HG02852 (cell line): ENCODE measurements around the gene RPL37.

Source experiments
- ATAC-seq: cut with Tn5 transposase; IDR thresholded peaks from one replicate; pipeline ENCODE4 v1.9.1; 2021; ENCODE audit warnings: mild to moderate bottlenecking, moderate library complexity; ENCODE audit not compliant: unreplicated experiment

RPL37 gene

GRCh38 chr5:40834391-40834848 lies 602 bp downstream of the RPL37 start:
- ATAC-seq, result no peak

DNA sequence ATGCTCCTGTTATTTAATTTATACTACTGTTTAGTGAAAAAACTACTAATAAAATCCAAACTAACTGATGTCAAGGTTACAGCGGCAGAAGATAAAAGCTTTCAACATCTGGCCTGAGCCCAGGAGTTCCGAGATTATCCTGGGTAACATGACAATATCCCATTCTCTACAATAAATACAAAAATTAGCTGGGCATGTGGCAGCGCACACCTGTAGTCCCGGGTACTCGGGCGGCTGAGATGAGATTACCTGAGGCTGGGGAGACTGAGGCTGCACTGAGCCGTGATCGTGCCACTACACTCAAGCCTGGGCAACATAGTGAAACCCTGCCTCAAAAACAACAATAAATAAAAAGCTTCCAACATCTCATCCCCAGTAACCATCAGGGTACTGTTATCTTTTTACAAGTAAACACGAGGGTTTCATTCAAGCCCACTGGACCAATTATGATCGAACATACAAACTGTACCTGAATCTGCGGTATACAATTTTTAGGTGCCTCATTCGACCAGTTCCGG lies 1.3 kb downstream of the RPL37 start:
- no peak for ATAC-seq

DNA sequence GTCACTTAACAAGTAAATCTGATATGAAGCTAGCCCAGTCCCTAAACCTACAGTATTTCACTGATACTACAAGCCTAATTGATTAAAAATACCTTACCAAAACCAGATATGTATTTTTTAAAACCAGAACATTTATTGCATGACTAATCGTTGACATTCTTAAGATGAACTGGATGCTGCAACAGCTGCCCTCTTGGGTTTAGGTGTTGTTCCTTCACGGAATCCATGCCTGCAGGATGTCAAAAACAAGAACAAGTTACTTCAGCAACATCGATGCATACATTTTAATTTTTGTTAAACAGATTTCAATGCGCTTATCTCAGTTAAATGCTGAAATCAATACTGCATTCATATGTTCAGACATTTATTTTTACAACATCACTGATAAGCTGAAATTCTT lies 2.7 kb downstream of the RPL37 start:
- ATAC-seq, result no peak

GRCh38 chr5:40831346-40832210 lies 3.4 kb downstream of the RPL37 start:
- ATAC-seq, result no peak

DNA sequence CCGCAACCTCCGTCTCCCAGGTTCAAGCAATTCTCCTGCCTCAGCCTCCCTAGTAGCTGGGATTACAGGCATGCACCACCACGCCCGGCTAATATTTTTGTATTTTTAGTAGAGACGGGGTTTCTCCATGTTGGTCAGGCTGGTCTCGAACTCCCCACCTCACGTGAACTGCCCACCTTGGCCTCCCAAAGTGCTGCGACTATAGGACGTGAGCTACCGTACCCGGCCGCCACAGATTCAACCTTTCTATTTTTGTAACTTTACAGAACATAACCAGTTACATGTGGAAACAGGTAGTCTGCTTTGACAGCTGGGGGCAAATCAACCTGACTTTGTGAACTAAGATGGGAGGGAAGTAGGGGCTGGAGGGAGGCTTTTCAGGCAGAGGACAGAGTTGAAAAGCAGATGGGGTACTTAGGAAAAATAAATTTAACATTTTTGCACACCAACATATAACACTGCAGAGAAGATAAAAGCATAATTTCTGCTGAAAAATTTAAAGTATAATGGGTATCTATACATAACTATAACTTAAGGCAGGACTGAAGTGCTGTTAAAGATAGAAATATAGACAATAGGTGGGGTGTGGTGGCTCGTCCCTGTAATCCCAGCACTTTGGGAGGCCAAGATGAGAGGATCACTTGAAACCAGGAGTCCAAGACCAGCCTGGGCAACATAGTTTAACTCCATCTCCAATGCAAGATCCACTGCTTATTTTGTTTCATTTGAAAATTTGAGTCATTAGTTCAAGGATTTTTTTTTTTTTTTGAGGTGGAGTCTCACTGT lies 5.1 kb downstream of the RPL37 start:
- ATAC-seq, result no peak

- no peak for ATAC-seq
Measured at GRCh38 chr5:40828690-40829661, 6.0 kb downstream of the RPL37 start.

DNA sequence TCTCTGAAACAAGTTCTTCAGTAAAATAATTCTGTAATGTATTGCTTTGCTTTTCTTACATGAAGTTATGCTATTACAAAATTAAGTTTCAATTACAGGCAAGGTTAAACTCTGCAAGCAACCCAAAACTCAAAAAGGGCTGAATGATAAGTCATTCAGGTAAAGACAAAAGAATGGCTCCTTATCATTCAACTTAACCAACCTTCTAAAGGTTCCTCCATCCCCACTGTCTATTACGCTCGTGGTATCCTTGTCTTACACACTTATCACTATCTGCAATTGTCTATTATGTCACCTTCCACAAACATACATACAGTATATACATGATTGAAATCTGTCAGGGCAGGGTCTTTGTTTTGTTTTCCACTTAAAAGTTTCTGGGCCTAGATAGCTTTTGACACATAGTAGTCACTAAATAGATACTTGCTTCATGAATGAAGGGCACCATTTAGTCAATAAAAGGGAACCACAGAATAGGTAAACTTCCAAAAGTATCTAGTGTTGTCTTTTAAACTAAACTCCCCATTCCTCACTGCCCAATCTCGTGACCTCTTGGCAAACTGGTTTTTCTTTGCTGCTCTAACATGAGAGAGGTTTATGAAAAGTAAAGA lies 6.9 kb downstream of the RPL37 start:
- no peak for ATAC-seq

DNA sequence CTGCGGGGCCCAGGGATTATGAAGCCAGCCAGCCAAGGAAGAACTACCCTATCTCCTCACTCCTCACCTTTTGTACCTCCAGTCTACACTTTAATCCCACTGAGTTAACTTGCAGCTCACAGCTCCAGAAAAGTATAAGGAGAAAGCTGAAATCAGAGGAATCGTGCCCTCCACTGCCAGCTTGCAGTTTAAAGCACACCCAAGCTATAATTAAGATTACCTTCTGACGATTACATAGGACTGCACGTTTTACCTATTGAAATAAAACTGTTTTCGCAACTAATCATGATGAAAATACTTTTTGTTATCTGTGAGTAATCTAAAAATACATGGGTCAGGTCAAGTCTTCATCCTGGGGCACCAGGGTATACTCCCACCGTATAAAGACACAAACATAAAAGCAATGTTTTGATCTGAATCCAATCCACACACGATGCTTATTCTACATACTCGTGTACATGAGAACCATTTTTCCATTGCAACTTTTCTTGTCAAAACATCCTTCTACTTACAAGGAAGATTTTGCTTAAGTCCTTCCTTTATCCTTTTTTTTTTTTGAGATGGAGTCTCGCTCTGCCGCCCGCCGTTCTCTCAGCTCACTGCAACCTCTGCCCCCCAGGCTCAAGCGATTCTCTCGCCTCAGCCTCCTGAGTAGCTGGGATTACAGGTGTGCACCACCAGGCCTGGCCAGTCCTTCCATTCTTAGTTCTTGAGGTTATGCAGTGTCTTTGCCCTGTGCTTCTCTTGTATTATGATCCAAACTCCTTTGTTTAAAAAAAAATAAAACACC lies 7.6 kb downstream of the RPL37 start:
- no peak for ATAC-seq

DNA sequence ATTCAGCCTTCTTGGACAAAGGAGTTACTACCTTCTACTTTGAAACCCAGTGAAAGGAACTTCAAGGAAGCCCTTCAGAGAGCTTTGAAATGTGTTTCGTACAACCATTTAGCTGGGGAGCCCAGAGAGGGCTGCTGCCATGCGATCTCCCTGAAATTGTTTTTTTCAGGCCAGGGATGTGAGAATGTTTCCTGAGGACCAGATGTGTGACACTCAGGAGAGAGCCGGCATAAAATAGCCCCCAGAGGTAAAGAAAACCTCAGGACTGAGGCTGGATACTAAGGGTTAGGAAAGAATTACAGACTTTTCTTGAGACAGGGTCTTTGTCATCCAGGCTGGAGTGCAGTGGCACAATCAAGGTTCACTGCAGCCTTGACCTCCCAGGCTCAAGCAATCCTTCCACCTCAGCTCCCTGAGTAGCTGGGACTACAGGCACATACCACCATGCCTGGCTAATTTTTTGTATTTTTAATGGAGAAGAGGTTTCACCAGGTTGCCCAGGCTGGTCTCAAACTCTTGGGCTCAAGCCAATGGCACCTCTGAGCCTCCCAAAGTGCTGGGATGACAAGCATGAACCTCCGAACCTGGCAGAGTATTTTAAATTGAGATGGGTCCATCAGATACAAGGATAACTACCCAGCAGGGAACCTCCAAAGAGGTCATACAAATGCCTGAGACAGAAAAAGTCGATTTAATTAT lies 8.4 kb downstream of the RPL37 start:
- no peak for ATAC-seq

- ATAC-seq, result peak; percentile 36
Measured at GRCh38 chr5:40825461-40826043, 9.5 kb downstream of the RPL37 start.

- ATAC-seq, result no peak
Measured at GRCh38 chr5:40823459-40823858, 11.6 kb downstream of the RPL37 start.

- ATAC-seq, result no peak
Measured at GRCh38 chr5:40813698-40814281, 21.2 kb downstream of the RPL37 start.

DNA sequence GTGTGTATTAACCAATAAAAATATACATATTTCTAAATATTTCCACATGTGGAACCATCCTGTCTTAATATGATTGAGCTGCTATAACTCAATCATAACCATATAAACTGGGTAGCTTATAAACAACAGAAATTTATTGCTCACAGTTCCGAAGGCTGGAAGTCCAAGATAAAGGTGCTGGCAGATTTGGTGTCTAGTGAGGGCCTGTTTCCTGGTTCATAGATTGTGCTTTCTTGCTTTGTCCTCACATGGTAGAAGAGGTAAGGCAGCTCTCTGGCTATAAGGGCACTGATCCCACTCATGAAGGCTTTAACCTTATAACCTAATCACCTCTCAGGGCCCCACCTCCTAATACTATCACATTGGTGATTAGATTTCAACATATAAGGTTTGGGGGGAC lies 22.9 kb downstream of the RPL37 start:
- no peak for ATAC-seq

DNA sequence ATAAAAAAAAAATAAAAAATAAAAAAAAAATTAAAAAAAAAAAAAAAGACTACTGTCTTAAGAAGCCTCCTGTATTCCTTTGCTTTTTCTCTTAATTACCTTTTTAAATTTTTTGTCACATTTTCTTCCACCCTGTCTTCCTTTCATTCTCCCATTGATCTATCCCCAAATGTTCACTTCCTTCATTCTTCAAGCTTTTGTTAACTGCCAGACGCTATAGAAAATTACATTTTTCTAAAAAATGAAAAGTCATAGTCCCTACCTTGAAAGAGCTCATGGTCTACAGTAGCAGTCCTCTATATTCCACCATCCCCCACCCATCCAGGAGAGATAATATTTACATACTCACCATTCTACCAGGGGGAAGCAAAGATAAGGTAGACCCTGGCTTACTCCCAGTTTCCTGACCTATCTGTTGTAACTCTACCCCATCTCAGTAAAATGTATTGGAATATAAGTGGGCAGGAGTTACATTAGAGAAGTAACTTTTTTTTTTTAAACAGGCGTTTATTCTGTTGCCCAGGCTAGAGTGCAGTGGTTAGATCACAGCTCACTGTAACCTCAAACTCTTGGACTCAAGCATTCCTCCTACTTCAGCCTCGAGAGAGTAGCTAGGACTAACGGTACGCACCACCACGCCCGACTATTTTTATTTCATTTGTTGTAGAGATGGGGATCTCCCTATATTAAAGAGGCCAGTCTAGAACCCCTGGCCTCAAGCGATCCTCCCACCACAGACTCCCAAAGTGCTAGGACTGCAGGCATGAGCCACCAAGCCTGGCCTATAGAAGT lies 33.1 kb downstream of the RPL37 start:
- ATAC-seq, result no peak

- no peak for ATAC-seq
Measured at GRCh38 chr5:40799258-40799657, 35.8 kb downstream of the RPL37 start.

DNA sequence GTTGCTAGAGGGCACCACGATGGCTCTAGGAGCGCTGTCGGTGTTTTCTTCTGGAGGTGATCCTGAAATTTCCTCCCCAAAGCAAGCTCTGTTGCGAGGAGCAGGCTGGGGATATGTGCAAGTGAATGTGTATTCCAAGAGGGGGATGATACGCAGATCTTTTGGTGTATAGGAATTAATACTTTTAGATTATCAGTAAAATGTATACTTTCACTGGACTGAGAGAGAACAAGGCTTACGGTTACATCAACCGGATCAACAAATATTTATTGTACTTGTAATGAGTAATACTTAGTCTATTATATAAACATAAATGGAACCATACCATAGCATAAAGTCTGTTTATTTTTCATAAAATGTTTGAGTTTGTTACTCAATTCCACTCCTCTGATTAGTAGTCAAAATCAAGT lies 36.2 kb downstream of the RPL37 start:
- no peak for ATAC-seq
